Ovary (tissue), 9 donors: ENCODE data around the gene TPRG1. TPM values are rescaled to one million over a fixed set of nuclear protein-coding genes. Genes with fewer than 3 reads are reported as not detected.

Experiments used
- DNase-seq, 5 donors: peaks; one replicate each; pipeline ENCODE4 v3.0.0-alpha.2; 2019 to 2020
- H3K27ac ChIP-seq, 2 donors: fragments of 200-600 bp; one replicate each; pipeline versions ENCODE4 v1.5.1 to v1.8.0; 2019 to 2022
- H3K27me3 ChIP-seq: fragments of 200-600 bp; one replicate; pipeline ENCODE4 v1.8.0; 2022
- H3K36me3 ChIP-seq: fragments of 200-600 bp; sonication (generic); one replicate; pipeline ENCODE4 v1.5.1; 2019
- H3K4me1 ChIP-seq: one replicate; pipeline ENCODE4 v1.8.1; 2013; ENCODE audit warnings: mild to moderate bottlenecking, moderate library complexity; ENCODE audit not compliant: insufficient read depth
- H3K4me3 ChIP-seq: fragments of 200-600 bp; sonication (generic); one replicate; pipeline ENCODE4 v1.5.1; 2017
- H3K9me3 ChIP-seq, 2 donors: fragments of 200-600 bp in 1 of 2; sonication (generic) in 1 of 2; one replicate each; pipeline versions ENCODE4 v1.5.1 to v1.8.1; 2013 to 2019; ENCODE audit warnings: mild to moderate bottlenecking in 1 of 2, moderate library complexity in 1 of 2
- EP300 ChIP-seq: sonication (generic); formaldehyde crosslinking; IDR thresholded peaks from one replicate; pipeline ENCODE4 v1.6.1; 2017; ENCODE audit warnings: antibody characterized with exemption
- POLR2A ChIP-seq: fragments of 450-650 bp; IDR thresholded peaks from one replicate; pipeline ENCODE4 v1.6.1; 2017; ENCODE audit warnings: antibody characterized with exemption, mild to moderate bottlenecking, moderate library complexity
- WGBS, 3 donors: extraction: QIAGEN DNeasy Blood & Tissue Kit in 1 of 3; methylation state at CpG; one replicate each; pipeline versions ENCODE4 v1.1.5 to v1.1.7; 2013 to 2017; 5-methylcytosine and 5-hydroxymethylcytosine counted together
- intact Hi-C, 4 donors: fragments of 100-400 bp; cut with DNase I; formaldehyde crosslinking; loops; one replicate each; pipeline versions ENCODE4 v1.11.0 to v1.15.1; 2022 to 2023
- polyA plus RNA-seq, 2 donors: library from polyadenylated mRNA; stranded (reverse); fragments of 200-250 nt in 1 of 2; fragments of 350-450 nt in 1 of 2; fragmentation: Illumina TruSeq in 1 of 2; extraction: RNeasy Lipid Tissue Mini Kit (QIAGEN cat#74804) in 1 of 2; gene quantifications; one replicate each; pipeline ENCODE4 v1.2.3, GENCODE V29; 2013 to 2014
- total RNA-seq, 7 donors: library from RNA; depleted of rRNA in 2 of 7; stranded (reverse); fragments of >200 nt in 2 of 7; fragmentation: NEBNext Ultra II Directional in 3 of 7; extraction: Animal tissue kit (Norgen Biotek cat#: 25700) in 3 of 7; gene quantifications; one replicate each; pipeline versions ENCODE4 v1.1.0 to v1.2.4, GENCODE V29; 2016 to 2023
- TF ChIP-seq, protein P1 (sequence below), 3 donors: fragments of 450-650 bp in 2 of 3; fragments of 200-600 bp in 1 of 3; IDR thresholded peaks; one replicate each; pipeline versions ENCODE4 v1.5.1 to v1.8.0; 2016 to 2022; ENCODE audit warnings: antibody characterized with exemption in 3 of 3, mild to moderate bottlenecking in 1 of 3
- donor health status: DM: no; HTN: no; CAD: no; lungs with moderate emphysema.
- donor health status: DM: no; HTN: no; CAD: no.
- donor health status: Bipolar disorder and iron deficiency.
- donor health status: DM: yes; HTN: yes; CAD: no.
- donor health status: DM: no; HTN: no; CAD: no.
- donor health status: DM: yes; HTN: yes; CAD: no.

TPRG1 gene
- total and polyA plus RNA-seq, 9 donors = 1.9 to 20.2 (median 7.5) TPM

DNA sequence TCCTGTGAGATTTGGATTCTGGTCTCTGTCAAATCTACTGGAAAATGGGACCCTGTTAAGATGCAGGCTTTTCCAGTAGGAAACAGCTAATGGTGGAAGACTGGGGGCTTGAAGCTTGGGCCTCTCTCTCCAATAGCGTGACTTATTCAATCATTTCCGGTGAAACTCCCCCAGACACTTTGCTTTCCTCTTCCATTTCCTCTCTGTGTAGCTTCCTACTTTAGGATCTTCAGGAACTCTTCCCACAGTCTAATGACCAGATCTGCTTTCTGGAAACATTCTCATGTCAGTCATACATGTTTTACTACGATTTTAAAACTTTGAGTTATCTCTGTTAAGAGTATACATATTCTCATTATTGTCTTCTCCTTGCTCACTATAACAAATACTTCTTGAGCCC lies 28.0 kb upstream of the TPRG1 start:
- Histone ChIP-seq H3K4me1 (peaks cover 8% of the 10 kb centered on the region), H3K36me3 (no peaks in the 10 kb centered on the region), H3K4me3 (no peak overlapping the region), H3K9me3 (no peaks in the 10 kb centered on the region), H3K27ac (no peak overlapping the region), H3K27me3 (no peaks in the 10 kb centered on the region)
- no peak for TF ChIP-seq EP300
- TF ChIP-seq, protein P1, sequence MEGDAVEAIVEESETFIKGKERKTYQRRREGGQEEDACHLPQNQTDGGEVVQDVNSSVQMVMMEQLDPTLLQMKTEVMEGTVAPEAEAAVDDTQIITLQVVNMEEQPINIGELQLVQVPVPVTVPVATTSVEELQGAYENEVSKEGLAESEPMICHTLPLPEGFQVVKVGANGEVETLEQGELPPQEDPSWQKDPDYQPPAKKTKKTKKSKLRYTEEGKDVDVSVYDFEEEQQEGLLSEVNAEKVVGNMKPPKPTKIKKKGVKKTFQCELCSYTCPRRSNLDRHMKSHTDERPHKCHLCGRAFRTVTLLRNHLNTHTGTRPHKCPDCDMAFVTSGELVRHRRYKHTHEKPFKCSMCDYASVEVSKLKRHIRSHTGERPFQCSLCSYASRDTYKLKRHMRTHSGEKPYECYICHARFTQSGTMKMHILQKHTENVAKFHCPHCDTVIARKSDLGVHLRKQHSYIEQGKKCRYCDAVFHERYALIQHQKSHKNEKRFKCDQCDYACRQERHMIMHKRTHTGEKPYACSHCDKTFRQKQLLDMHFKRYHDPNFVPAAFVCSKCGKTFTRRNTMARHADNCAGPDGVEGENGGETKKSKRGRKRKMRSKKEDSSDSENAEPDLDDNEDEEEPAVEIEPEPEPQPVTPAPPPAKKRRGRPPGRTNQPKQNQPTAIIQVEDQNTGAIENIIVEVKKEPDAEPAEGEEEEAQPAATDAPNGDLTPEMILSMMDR (IDR thresholded peaks at IDR 0.05) = no peak
- TF ChIP-seq POLR2A = no peak
- intact Hi-C loops = loop anchor here in 3 of 4 donors (10.0 kb wide), 3 partner anchors 49 to 1089 kb away; no protein-coding TSS in a partner anchor
- WGBS, 3 donors = 83 to 89% (median 84%) methylated on average over 3 of the region's 3 CpGs
- DNase-seq = no peak

DNA sequence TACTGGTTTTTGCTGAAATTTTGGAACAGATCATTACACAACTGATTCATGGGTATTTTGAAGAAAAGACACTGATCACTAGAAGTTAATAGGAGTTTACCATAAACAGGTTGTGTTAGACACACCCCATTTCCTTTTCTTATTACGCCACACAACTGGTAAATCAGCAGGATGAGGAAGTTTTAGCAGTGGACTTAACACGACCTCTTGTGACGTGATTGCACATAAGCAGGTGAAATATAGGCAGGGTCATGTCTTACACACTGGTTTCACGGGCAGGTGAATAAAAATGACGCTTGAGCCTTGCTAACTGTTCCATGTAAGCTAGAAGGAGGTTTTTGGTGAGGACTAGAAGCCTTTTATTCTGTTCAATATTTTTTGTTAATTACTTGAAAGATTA lies 27.1 kb upstream of the TPRG1 start:
- peak in 1 of 5 donors; percentile 27 for DNase-seq
- TF ChIP-seq, protein P1 (IDR thresholded peaks at IDR 0.05) = peak in 2 of 3 donors; percentile 46 to 48
- TF ChIP-seq EP300 (no peak), POLR2A (no peak)
- no peaks in the 10 kb centered on the region for H3K27me3 ChIP-seq
- 28 to 34% (median 30%) methylated on average over 5 of the region's 5 CpGs for WGBS, 3 donors
- no peak overlapping the region for H3K27ac ChIP-seq
- H3K36me3 ChIP-seq = no peaks in the 10 kb centered on the region
- no peak overlapping the region for H3K4me3 ChIP-seq
- H3K4me1 ChIP-seq = peaks cover 4% of the 10 kb centered on the region
- no peaks in the 10 kb centered on the region for H3K9me3 ChIP-seq
- intact Hi-C loops = loop anchor here (5.0 to 10.0 kb wide), 7 partner anchors 50 to 1402 kb away; no protein-coding TSS in a partner anchor

DNA sequence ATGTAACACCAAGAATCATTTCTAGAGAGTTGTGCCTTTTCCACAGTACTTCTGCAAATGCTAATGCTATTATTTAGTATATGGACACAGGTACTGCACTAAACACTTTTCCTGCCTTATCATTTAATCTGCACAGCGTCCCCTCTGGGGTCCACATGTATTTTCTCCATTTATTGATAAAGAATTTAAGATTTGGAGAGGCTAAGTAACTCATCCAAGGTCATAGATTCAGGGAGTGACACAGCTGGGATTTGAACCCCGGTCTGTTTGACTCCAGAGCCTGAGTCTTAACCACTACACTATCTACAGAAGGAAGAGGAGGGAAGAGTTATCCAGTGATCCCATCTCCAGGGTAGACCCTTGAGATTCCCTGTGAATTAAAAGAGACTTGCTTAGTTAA lies 24.9 kb upstream of the TPRG1 start:
- WGBS, 3 donors = 31 to 79% (median 53%) methylated on average over 2 of the region's 2 CpGs
- Histone ChIP-seq H3K27ac (no peak overlapping the region), H3K9me3 (no peaks in the 10 kb centered on the region), H3K4me3 (no peak overlapping the region), H3K27me3 (no peaks in the 10 kb centered on the region), H3K4me1 (peaks cover 4% of the 10 kb centered on the region), H3K36me3 (no peaks in the 10 kb centered on the region)
- intact Hi-C loops = loop anchor here (5.0 to 10.0 kb wide), 7 partner anchors 52 to 1405 kb away; no protein-coding TSS in a partner anchor
- TF ChIP-seq, protein P1 (IDR thresholded peaks at IDR 0.05) = no peak
- TF ChIP-seq POLR2A = no peak
- TF ChIP-seq EP300 = no peak
- no peak for DNase-seq

- Histone ChIP-seq H3K4me3 (no peak overlapping the region), H3K27me3 (no peaks in the 10 kb centered on the region), H3K36me3 (no peaks in the 10 kb centered on the region), H3K27ac (no peak overlapping the region), H3K9me3 (no peaks in the 10 kb centered on the region), H3K4me1 (peaks cover 4% of the 10 kb centered on the region)
- intact Hi-C loops = loop anchor here (2.0 to 10.0 kb wide), 9 partner anchors 53 to 1411 kb away; no protein-coding TSS in a partner anchor
- 24 to 30% (median 29%) methylated on average over 6 of the region's 6 CpGs for WGBS, 3 donors
- TF ChIP-seq, protein P1 (IDR thresholded peaks at IDR 0.05) = peak; percentile 71 to 90 (median 86)
- no peak for TF ChIP-seq POLR2A
- peak; percentile 55 to 83 (median 71) for DNase-seq
Observed at GRCh38 chr3:189148081-189148507, 23.7 kb upstream of the TPRG1 start.
